ENCODE measurements around the gene IFI30. TPM values are rescaled to one million over a fixed set of nuclear protein-coding genes. Genes with fewer than 3 reads are reported as not detected.

Gene IFI30
- not detected in 2 replicates for total RNA-seq

GRCh38 chr19:18173572-18174288, at the start of gene IFI30:
Gene IFI30 (plus strand): TSS chr19:18173813. CDS start chr19:18173842, 29 bp downstream.

GRCh38 chr19:18152817-18153555, 20.6 kb upstream of the IFI30 start, which contains the start of gene PIK3R2:
Gene PIK3R2 (plus strand): TSS chr19:18153163. CDS start chr19:18155880, 2,717 bp downstream.

GRCh38 chr19:18192673-18193387, 19.2 kb downstream of the IFI30 start, which contains the start of gene MPV17L2:
Gene MPV17L2 (plus strand): TSS chr19:18193218. CDS start chr19:18193282, 64 bp downstream.

GRCh38 chr19:18203863-18204393, 30.3 kb downstream of the IFI30 start, which contains the start of gene RAB3A:
Gene RAB3A (minus strand): TSS chr19:18204042. CDS start chr19:18202740, 1,302 bp downstream.

GRCh38 chr19:18225702-18226468, 52.3 kb downstream of the IFI30 start, which contains the start of gene PDE4C:
Gene PDE4C (minus strand): TSS chr19:18226438. CDS start chr19:18226415, 23 bp downstream.

Other genes with a start within 250 kb of the IFI30 start
- 103 and 111 TPM in 2 replicates for gene CCDC124, start 240.8 kb upstream of the IFI30 start, total RNA-seq
- not detected in 2 replicates for gene KCNN1, start 206.7 kb upstream of the IFI30 start, total RNA-seq
- gene ARRDC2, start 165.6 kb upstream of the IFI30 start, total RNA-seq: 8.3 and 14.7 TPM in 2 replicates
- gene IL12RB1, start 86.9 kb upstream of the IFI30 start, total RNA-seq: 0.18 TPM in 1 of 2 replicates, not detected in the other
- gene MAST3, start 76.0 kb upstream of the IFI30 start, total RNA-seq: 4.3 and 7.2 TPM in 2 replicates
- 13.8 and 19.1 TPM in 2 replicates for gene PIK3R2, start 20.6 kb upstream of the IFI30 start, total RNA-seq
- 15.0 and 45.7 TPM in 2 replicates for gene MPV17L2, start 19.4 kb downstream of the IFI30 start, total RNA-seq
- gene RAB3A, start 30.2 kb downstream of the IFI30 start, total RNA-seq: 0.18 and 1.4 TPM in 2 replicates
- not detected in 2 replicates for gene PDE4C, start 52.6 kb downstream of the IFI30 start, total RNA-seq
- gene IQCN, start 100.6 kb downstream of the IFI30 start, total RNA-seq: 2.0 TPM in 1 of 2 replicates, not detected in the other
- gene JUND, start 107.8 kb downstream of the IFI30 start, total RNA-seq: 212 and 278 TPM in 2 replicates
- 319 and 384 TPM in 2 replicates for gene LSM4, start 149.3 kb downstream of the IFI30 start, total RNA-seq
- 13.3 and 22.0 TPM in 2 replicates for gene PGPEP1, start 166.8 kb downstream of the IFI30 start, total RNA-seq
- 92.8 and 101 TPM in 2 replicates for gene GDF15, start 212.3 kb downstream of the IFI30 start, total RNA-seq
- gene LRRC25, start 223.8 kb downstream of the IFI30 start, total RNA-seq: 0.18 TPM in 1 of 2 replicates, not detected in the other
- gene SSBP4, start 245.6 kb downstream of the IFI30 start, total RNA-seq: 178 and 184 TPM in 2 replicates

Measured in myometrial cell (primary cell).